Thoracic aorta (tissue), 2 donors: ENCODE data around the gene ACTBL2. TPM values are rescaled to one million over a fixed set of nuclear protein-coding genes. Genes with fewer than 3 reads are reported as not detected.
A peak's percentile ranks its signal among the peaks of the same experiment; 100 is the strongest.

Experiments
- ATAC-seq: fragments of 150-250 bp; one replicate; pipeline ENCODE4 v1.8.0; 2017; ENCODE audit warnings: low read depth; ENCODE audit not compliant: insufficient number of reproducible peaks, low FRiP score
- DNase-seq: peaks from one replicate; pipeline ENCODE4 v3.0.0-alpha.2; 2020; ENCODE audit warnings: low spot score
- H3K27ac ChIP-seq, 2 donors: fragments of 200-600 bp; sonication (generic); 1 replicate in 1 of 2; 2 replicates in 1 of 2; pipeline ENCODE4 v1.5.1; 2016; ENCODE audit warnings: mild to moderate bottlenecking in 2 of 2, moderate library complexity in 2 of 2
- H3K27me3 ChIP-seq: fragments of 200-600 bp; sonication (generic); replicated peaks from 2 replicates; pipeline ENCODE4 v1.6.0; 2016; ENCODE audit warnings: mild to moderate bottlenecking; ENCODE audit not compliant: insufficient read depth
- H3K36me3 ChIP-seq: fragments of 200-600 bp; sonication (generic); one replicate; pipeline ENCODE4 v1.5.1; 2016
- H3K4me1 ChIP-seq, 2 donors: fragments of 200-600 bp; sonication (generic); 1 replicate in 1 of 2; 2 replicates in 1 of 2; pipeline versions ENCODE4 v1.5.1 to v1.6.0; 2016; ENCODE audit warnings: low read depth in 2 of 2, mild to moderate bottlenecking in 1 of 2; ENCODE audit not compliant: control insufficient read depth in 1 of 2
- H3K4me3 ChIP-seq: fragments of 200-600 bp; sonication (generic); 2 replicates; pipeline ENCODE4 v1.5.1; 2016; ENCODE audit warnings: mild to moderate bottlenecking
- H3K9me3 ChIP-seq: fragments of 200-600 bp; sonication (generic); 2 replicates; pipeline ENCODE4 v1.5.1; 2016
- total RNA-seq, 2 donors: library from RNA; depleted of rRNA; stranded (reverse); fragments of >200 nt; gene quantifications; one replicate each; pipeline versions ENCODE4 v1.1.0 to v1.2.3, GENCODE V29; 2016
- TF ChIP-seq, protein P1 (sequence below): fragments of 200-600 bp; sonication (generic); IDR thresholded peaks from one replicate; pipeline ENCODE4 v1.5.1; 2019; ENCODE audit warnings: antibody characterized with exemption

ACTBL2 gene
- total RNA-seq, 2 donors from 2014 or later = not detected

DNA sequence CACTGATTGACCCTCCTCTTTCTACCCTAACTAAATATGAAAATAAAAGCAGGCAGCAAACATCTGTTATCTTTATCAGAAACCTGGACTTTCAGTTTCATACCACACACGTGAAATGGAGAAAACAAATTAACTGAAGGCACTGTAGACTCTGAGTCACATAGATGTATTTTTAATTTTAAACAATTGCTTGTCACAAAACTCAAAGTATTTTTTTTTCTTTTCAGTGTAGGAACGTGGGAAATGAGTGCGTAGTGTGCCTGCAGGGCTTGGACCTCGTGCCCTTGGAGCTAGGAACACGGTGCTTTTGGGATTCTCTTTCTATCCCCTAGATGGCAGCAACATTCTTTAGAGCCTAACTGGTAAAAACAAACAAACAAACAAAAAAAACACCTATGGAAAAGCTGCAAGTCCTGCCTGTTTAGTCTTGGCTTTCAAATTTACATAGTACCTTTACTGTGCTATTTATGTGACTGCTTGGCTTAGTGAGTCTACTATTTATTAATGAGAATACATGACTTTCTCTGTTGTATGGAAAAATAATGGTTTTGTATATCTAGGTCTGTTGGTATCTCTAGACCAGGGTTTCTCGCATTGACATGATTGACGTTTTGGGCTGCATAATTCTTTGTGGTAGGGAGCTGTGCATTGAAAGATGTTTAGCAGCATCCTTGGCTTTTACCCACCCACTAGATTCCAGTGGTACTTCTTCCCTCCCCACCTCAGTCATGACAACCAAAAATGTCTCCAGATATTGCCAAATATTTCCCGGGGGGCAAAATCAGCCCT is 16.8 kb upstream of the ACTBL2 start:
- Histone ChIP-seq H3K4me3 (peak overlapping the region; percentile 52), H3K27me3 (no peaks in the 10 kb centered on the region), H3K27ac (peak overlapping the region in 1 of 2 donors; percentile 32), H3K9me3 (no peaks in the 10 kb centered on the region), H3K4me1 (peaks cover 13 to 55% of the 10 kb centered on the region in 2 donors), H3K36me3 (no peaks in the 10 kb centered on the region)
- TF ChIP-seq, protein P1, sequence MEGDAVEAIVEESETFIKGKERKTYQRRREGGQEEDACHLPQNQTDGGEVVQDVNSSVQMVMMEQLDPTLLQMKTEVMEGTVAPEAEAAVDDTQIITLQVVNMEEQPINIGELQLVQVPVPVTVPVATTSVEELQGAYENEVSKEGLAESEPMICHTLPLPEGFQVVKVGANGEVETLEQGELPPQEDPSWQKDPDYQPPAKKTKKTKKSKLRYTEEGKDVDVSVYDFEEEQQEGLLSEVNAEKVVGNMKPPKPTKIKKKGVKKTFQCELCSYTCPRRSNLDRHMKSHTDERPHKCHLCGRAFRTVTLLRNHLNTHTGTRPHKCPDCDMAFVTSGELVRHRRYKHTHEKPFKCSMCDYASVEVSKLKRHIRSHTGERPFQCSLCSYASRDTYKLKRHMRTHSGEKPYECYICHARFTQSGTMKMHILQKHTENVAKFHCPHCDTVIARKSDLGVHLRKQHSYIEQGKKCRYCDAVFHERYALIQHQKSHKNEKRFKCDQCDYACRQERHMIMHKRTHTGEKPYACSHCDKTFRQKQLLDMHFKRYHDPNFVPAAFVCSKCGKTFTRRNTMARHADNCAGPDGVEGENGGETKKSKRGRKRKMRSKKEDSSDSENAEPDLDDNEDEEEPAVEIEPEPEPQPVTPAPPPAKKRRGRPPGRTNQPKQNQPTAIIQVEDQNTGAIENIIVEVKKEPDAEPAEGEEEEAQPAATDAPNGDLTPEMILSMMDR = peak; percentile 34
- DNase-seq (no peak), ATAC-seq (no peak)

GRCh38 chr5:57497733-57498132 is 15.1 kb upstream of the ACTBL2 start:
- no peaks in the 10 kb centered on the region for H3K9me3 ChIP-seq
- DNase-seq (no peak), ATAC-seq (no peak)
- H3K27me3 ChIP-seq = no peaks in the 10 kb centered on the region
- peaks cover 15 to 48% of the 10 kb centered on the region in 2 donors for H3K4me1 ChIP-seq
- H3K4me3 ChIP-seq = no peak overlapping the region
- TF ChIP-seq, protein P1 = no peak
- no peaks in the 10 kb centered on the region for H3K36me3 ChIP-seq
- no peak overlapping the region for H3K27ac ChIP-seq

DNA sequence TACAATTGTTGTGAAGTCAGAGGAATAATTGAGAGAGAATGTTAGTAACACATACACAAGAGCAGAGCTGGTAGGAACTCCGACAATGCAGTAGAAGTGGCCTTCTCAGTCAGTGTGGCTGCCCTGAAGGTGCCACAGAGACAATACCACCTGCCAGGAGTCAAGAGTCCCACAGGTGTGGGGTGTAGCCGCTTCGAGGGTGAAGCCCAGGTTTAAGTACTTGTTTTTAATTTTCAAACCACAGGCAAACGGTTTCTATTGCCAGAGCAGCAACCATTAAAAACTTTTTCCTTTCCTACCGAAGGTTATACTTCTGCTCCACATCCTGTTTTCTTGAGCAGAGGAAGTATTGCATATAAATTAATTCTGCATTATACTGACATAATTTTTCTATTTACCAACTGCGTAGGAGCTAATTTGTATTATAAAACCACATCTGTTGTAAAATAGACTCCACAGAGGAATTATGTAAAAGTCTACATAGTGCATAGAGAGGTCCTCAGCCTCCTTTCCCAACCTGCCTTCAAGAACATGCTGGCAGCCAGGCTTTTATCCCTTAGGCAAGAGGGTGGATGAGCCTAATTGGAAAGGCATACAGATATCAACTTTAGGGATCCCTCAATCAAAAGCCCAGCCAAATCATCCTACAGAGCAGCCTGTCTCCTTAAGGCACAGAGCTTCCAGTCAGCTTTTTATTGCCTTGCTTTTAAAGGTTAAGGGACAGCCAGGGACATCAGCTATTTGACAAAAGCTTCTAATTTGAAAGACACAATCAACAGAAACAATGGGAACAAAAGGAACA is 12.9 kb upstream of the ACTBL2 start:
- no peaks in the 10 kb centered on the region for H3K9me3 ChIP-seq
- TF ChIP-seq, protein P1 = no peak
- no peaks in the 10 kb centered on the region for H3K27me3 ChIP-seq
- no peak overlapping the region for H3K4me3 ChIP-seq
- H3K36me3 ChIP-seq = no peaks in the 10 kb centered on the region
- ATAC-seq = no peak
- peaks cover 9 to 33% of the 10 kb centered on the region in 2 donors for H3K4me1 ChIP-seq
- DNase-seq = no peak
- H3K27ac ChIP-seq = peak overlapping the region; percentile 45 to 48

- peak overlapping the region; percentile 45 to 48 for H3K27ac ChIP-seq
- no peaks in the 10 kb centered on the region for H3K36me3 ChIP-seq
- TF ChIP-seq, protein P1 = no peak
- H3K9me3 ChIP-seq = no peaks in the 10 kb centered on the region
- DNase-seq (peak; percentile 46), ATAC-seq (no peak)
- no peak overlapping the region for H3K4me3 ChIP-seq
- no peaks in the 10 kb centered on the region for H3K27me3 ChIP-seq
- H3K4me1 ChIP-seq = peaks cover 6 to 27% of the 10 kb centered on the region in 2 donors
Observed at GRCh38 chr5:57494104-57495098, 11.8 kb upstream of the ACTBL2 start.
